Activated CD8-positive, alpha-beta T cell treated with anti-CD3 and anti-CD28 coated beads for 36 hours (primary cell): ENCODE measurements around the gene ZNF655. TPM values are rescaled to one million over a fixed set of nuclear protein-coding genes. Genes with fewer than 3 reads are reported as not detected.
A peak's percentile ranks its signal among the peaks of the same experiment; 100 is the strongest.

Experiments used
- ATAC-seq: fragments of 200-7000 bp; cut with Tn5 transposase; one replicate; pipeline ENCODE4 v1.10.0; 2021; ENCODE audit warnings: mild to moderate bottlenecking, moderate library complexity
- CTCF ChIA-PET: fragments of 350-600 bp; sonication (Branson Sonifier 250); formaldehyde crosslinking; loops from one replicate; lab custom pipeline; 2021; ENCODE audit warnings: antibody characterized with exemption; lab: Charles Lee
- POLR2A ChIA-PET: fragments of 350-600 bp; sonication (Branson Sonifier 250); formaldehyde crosslinking; loops from one replicate; lab custom pipeline; 2021; ENCODE audit warnings: antibody characterized with exemption; lab: Charles Lee
- DNase-seq: peaks from one replicate; pipeline ENCODE4 v3.0.0-alpha.2; 2020
- H3K27ac Mint-ChIP-seq: one replicate; pipeline ENCODE4 v1.8.0; 2021; ENCODE audit warnings: mild to moderate bottlenecking, mixed read lengths
- H3K27me3 Mint-ChIP-seq: one replicate; pipeline ENCODE4 v1.8.0; 2021; ENCODE audit warnings: mixed read lengths
- H3K36me3 Mint-ChIP-seq: one replicate; pipeline ENCODE4 v1.8.0; 2021; ENCODE audit warnings: low read depth, mixed read lengths
- H3K4me1 Mint-ChIP-seq: one replicate; pipeline ENCODE4 v1.8.0; 2021; ENCODE audit warnings: low read depth, mixed read lengths
- H3K4me3 Mint-ChIP-seq: one replicate; pipeline ENCODE4 v1.8.0; 2021; ENCODE audit warnings: mild to moderate bottlenecking, moderate library complexity, mixed read lengths
- H3K9me3 Mint-ChIP-seq: one replicate; pipeline ENCODE4 v1.8.0; 2021; ENCODE audit warnings: mixed read lengths
- intact Hi-C: fragments of 100-400 bp; cut with micrococcal nuclease; formaldehyde crosslinking; loops from one replicate; pipeline ENCODE4 v1.10.0; 2022
- total RNA-seq, 2 experiments: library from RNA; stranded (reverse); gene quantifications; one replicate each; pipeline ENCODE4 v1.2.3, GENCODE V29; 2021
- TF ChIP-seq, protein P1 (sequence below): fragments of 200-600 bp; IDR thresholded peaks from one replicate; pipeline ENCODE4 v1.8.0; 2022; ENCODE audit warnings: antibody characterized with exemption, mild to moderate bottlenecking

Gene ZNF655
- total RNA-seq, 2 experiments from 2014 or later: 63.0 to 65.2 TPM

DNA sequence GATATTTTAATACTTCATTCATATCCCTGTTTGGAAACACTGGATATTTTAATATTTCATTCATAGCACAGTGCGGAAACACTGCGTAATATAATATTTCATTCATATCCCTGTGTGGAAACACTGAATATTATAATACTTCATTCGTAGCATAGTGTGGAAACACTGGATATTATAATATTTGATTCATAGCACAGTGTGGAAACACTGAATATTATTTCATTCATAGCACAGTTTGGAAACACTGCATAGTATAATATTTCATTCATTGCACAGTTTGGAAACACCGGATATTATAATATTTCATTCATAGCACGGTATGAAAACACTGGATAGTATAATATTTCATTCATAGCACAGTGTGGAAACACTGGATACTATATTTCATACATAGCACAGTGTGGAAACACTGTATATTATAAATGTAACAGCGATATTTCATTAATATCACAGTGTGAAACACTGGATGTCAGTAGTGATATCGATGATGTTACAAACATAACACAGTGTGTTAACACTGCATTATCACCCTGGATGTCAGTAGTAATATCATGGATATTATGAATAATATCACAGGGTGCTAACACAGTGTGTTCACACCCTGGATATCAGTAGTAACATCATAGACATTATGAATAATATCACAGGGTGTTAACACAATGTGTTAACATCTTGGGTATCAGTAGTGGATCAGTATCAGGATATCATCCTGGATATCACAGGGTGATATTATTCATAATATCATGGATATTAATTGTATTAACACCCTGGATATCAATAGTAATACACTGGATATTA lies 36.7 kb downstream of the ZNF655 start:
- H3K4me1 Mint-ChIP-seq: no peaks in the 10 kb centered on the region
- no peak overlapping the region for H3K27ac Mint-ChIP-seq
- peak; percentile 53 for ATAC-seq
- TF ChIP-seq, protein P1, sequence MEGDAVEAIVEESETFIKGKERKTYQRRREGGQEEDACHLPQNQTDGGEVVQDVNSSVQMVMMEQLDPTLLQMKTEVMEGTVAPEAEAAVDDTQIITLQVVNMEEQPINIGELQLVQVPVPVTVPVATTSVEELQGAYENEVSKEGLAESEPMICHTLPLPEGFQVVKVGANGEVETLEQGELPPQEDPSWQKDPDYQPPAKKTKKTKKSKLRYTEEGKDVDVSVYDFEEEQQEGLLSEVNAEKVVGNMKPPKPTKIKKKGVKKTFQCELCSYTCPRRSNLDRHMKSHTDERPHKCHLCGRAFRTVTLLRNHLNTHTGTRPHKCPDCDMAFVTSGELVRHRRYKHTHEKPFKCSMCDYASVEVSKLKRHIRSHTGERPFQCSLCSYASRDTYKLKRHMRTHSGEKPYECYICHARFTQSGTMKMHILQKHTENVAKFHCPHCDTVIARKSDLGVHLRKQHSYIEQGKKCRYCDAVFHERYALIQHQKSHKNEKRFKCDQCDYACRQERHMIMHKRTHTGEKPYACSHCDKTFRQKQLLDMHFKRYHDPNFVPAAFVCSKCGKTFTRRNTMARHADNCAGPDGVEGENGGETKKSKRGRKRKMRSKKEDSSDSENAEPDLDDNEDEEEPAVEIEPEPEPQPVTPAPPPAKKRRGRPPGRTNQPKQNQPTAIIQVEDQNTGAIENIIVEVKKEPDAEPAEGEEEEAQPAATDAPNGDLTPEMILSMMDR: no peak
- H3K27me3 Mint-ChIP-seq: no peaks in the 10 kb centered on the region
- H3K36me3 Mint-ChIP-seq: no peaks in the 10 kb centered on the region
- no peak overlapping the region for H3K4me3 Mint-ChIP-seq
- ChIA-PET POLR2A (interaction anchor here (0.7 kb wide), 1 partner anchor 9 kb away, joined by 3 read pairs; no protein-coding TSS in a partner anchor), CTCF (no interaction called here)
- DNase-seq: no peak
- intact Hi-C loops: no loop called here
- no peaks in the 10 kb centered on the region for H3K9me3 Mint-ChIP-seq

DNA sequence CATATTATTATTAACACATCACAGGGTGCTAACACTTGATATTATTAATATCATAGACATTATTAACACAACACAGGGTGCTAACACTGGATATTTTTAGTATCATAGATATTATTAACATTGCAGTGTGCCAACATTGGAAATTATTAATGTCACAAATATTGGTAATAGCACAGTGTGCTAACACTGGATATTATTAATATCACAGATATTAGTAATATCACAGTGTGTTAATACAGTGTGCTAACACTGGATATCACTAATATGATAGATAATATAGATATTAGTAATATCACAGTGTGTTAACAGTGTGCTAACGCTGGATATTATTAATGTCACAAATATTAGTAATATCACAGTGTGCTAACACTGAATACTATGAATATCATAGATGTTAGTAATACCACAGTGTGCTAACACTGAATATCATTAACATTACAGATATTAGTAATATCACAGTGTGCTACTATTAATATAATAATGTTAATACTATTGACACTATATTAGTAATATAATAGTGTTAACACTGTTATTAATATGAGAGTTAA lies 38.0 kb downstream of the ZNF655 start:
- intact Hi-C loops: no loop called here
- no peaks in the 10 kb centered on the region for H3K27me3 Mint-ChIP-seq
- TF ChIP-seq, protein P1: no peak
- no peaks in the 10 kb centered on the region for H3K36me3 Mint-ChIP-seq
- DNase-seq (no peak), ATAC-seq (no peak)
- CTCF ChIA-PET: no interaction called here
- no peaks in the 10 kb centered on the region for H3K4me1 Mint-ChIP-seq
- H3K4me3 Mint-ChIP-seq: no peak overlapping the region
- no peak overlapping the region for H3K27ac Mint-ChIP-seq
- H3K9me3 Mint-ChIP-seq: no peaks in the 10 kb centered on the region
- POLR2A ChIA-PET: interaction anchor here (0.6 kb wide), 1 partner anchor 453 kb away, joined by 3 read pairs; the partner anchor contains the start of gene ZSCAN21

DNA sequence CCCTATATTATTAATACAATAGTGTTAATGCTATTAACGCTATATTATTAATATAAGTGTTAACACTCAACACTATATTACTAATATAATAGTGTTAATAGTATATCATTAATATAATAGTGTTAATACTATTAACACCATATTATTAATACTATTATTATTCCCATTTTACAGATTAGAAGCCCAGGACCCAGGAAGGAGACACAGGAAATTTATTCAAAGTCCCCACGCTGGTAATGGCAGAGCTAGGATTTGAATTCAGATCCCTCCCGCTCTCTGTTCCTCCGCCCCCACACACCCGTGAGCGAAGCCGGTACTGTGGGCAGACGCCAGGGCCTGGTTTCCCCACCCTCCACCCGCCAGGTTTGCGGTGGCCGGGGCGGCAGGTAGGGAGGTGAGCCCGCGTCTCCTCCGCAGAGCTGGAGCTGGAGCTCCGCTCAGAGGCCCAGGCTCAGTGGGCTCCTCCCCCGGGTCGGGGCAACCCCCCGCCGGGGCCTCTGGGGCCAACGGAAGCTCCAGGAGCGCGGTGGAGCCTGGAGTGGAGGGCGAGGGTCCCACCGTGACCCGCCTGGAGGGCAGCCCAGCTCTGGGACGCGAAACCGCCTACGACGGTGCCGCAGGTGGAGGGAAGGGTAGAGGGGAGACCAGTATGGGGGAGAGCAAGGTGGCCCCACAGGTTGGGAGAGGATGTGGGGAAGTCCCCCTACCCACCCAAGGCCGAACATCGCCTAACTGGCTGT lies 39.5 kb downstream of the ZNF655 start, which contains the start of gene TMEM225B:
Gene TMEM225B (plus strand): TSS at position 506 of the 740 bp plus-strand sequence. CDS start 6,122 bp downstream, outside the sequence.
- Mint-ChIP-seq H3K36me3 (no peaks in the 10 kb centered on the region), H3K4me1 (no peaks in the 10 kb centered on the region), H3K27me3 (no peaks in the 10 kb centered on the region), H3K27ac (no peak within 1 kb of the TSS), H3K9me3 (no peaks in the 10 kb centered on the region), H3K4me3 (no peak within 1 kb of the TSS)
- CTCF ChIA-PET: interaction anchor here (1.1 kb wide), 1 partner anchor 18 kb away, joined by 3 read pairs; no protein-coding TSS in a partner anchor
- TF ChIP-seq, protein P1: no peak
- DNase-seq (peak; percentile 49), ATAC-seq (peak; percentile 25)
- POLR2A ChIA-PET: interaction anchor here (0.7 to 1.2 kb wide), 2 partner anchors 18 to 40 kb away, joined by 3 to 4 read pairs; partner anchors contain the start of gene ZNF655
- intact Hi-C loops: no loop called here

DNA sequence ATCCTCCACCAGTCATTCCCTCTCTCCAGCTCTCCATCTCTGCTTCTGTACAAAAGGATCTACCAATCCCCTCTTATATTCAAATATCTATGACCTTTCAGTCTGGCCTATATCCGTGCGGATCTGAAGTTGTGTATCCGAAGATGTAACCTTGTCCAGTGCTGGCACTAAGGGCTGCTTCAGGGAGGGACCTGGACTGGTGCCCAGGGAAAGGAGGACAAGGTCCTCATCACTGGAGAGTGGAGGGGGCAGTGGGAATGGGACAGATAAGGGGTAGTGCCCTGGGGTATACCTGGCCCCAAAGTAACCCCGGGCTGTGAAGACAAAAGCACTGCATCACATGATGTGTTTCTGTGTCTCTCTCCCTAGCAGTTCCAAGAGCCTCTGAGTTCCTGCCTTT lies 41.4 kb downstream of the ZNF655 start:
- DNase-seq: no peak
- ChIA-PET POLR2A (no interaction called here), CTCF (no interaction called here)
- Mint-ChIP-seq H3K4me1 (no peaks in the 10 kb centered on the region), H3K27me3 (no peaks in the 10 kb centered on the region), H3K4me3 (no peak overlapping the region), H3K9me3 (no peaks in the 10 kb centered on the region), H3K36me3 (no peaks in the 10 kb centered on the region), H3K27ac (no peak overlapping the region)
- intact Hi-C loops: no loop called here
- no peak for ATAC-seq
- TF ChIP-seq, protein P1: no peak
